GM19043 (cell line): ENCODE results near the gene MSMP.

Source experiments
- ATAC-seq: cut with Tn5 transposase; IDR thresholded peaks from one replicate; pipeline ENCODE4 v1.9.1; 2021; ENCODE audit warnings: low read depth; ENCODE audit not compliant: unreplicated experiment

The MSMP gene

GRCh38 chr9:35754264-35754663 lies at the start of gene MSMP:
MSMP (minus strand) TSS chr9:35754276; CDS start chr9:35754129, 147 bp downstream.
- no peak for ATAC-seq

GRCh38 chr9:35801328-35802128 lies 47.5 kb upstream of the MSMP start:
- ATAC-seq, result no peak

- ATAC-seq, result no peak
Observed at GRCh38 chr9:35800530-35800929, 46.5 kb upstream of the MSMP start.

- no peak for ATAC-seq
Observed at GRCh38 chr9:35798658-35799374, 44.7 kb upstream of the MSMP start.

- ATAC-seq, result no peak
Observed at GRCh38 chr9:35797311-35798109, 43.4 kb upstream of the MSMP start.

GRCh38 chr9:35795695-35796094 lies 41.6 kb upstream of the MSMP start:
- ATAC-seq, result no peak

- no peak for ATAC-seq
Observed at GRCh38 chr9:35793461-35793860, 39.4 kb upstream of the MSMP start.

GRCh38 chr9:35792826-35793225 lies 38.8 kb upstream of the MSMP start:
- no peak for ATAC-seq

- no peak for ATAC-seq
Observed at GRCh38 chr9:35792024-35792813, 38.1 kb upstream of the MSMP start.

GRCh38 chr9:35791297-35791921 lies 37.3 kb upstream of the MSMP start, which contains the start of gene NPR2:
NPR2 (plus strand) TSS chr9:35791591; CDS start chr9:35792409, 818 bp downstream.
- ATAC-seq, result no peak

GRCh38 chr9:35790385-35791296 lies 36.6 kb upstream of the MSMP start:
- no peak for ATAC-seq

- no peak for ATAC-seq
Observed at GRCh38 chr9:35790025-35790384, 35.9 kb upstream of the MSMP start.

- ATAC-seq, result no peak
Observed at GRCh38 chr9:35789541-35789940, 35.5 kb upstream of the MSMP start.

GRCh38 chr9:35783418-35783817 lies 29.3 kb upstream of the MSMP start:
- ATAC-seq, result no peak

- no peak for ATAC-seq
Observed at GRCh38 chr9:35781066-35781465, 27.0 kb upstream of the MSMP start.

- ATAC-seq, result no peak
Observed at GRCh38 chr9:35778496-35778895, 24.4 kb upstream of the MSMP start.

- ATAC-seq, result no peak
Observed at GRCh38 chr9:35776018-35776417, 21.9 kb upstream of the MSMP start.

GRCh38 chr9:35774907-35775635 lies 21.0 kb upstream of the MSMP start:
- no peak for ATAC-seq
